Measurements from ENCODE around the gene DYNLT1.
A peak's percentile ranks its signal among the peaks of the same experiment; 100 is the strongest.

DYNLT1 gene

GRCh38 chr6:158629367-158630221 is 14.9 kb downstream of the DYNLT1 start:
- Histone ChIP-seq H3K4me1 (ENCODE audit: insufficient read depth, poor library complexity, severe bottlenecking) (peaks cover 9% of the 10 kb centered on the region), H3K27me3 (ENCODE audit: insufficient read depth, poor library complexity, severe bottlenecking) (no peaks in the 10 kb centered on the region), H3K36me3 (ENCODE audit: low read depth) (peaks cover 67% of the 10 kb centered on the region), H3K4me3 (ENCODE audit: severe bottlenecking) (no peak overlapping the region), H3K27ac (ENCODE audit: poor library complexity, severe bottlenecking) (no peak overlapping the region), H3K9me3 (ENCODE audit: severe bottlenecking) (no peaks in the 10 kb centered on the region)
- DNase-seq (ENCODE audit: low spot score) (peak; percentile 47), ATAC-seq (ENCODE audit: low read depth) (no peak)
- TF ChIP-seq CTCF (IDR thresholded peaks at IDR 0.05; ENCODE audit: poor library complexity, severe bottlenecking), result no peak

- peak; percentile 39 for DNase-seq (ENCODE audit: low spot score)
- TF ChIP-seq CTCF (IDR thresholded peaks at IDR 0.05; ENCODE audit: poor library complexity, severe bottlenecking), result no peak
- no peak for ATAC-seq (ENCODE audit: low read depth)
- H3K36me3 ChIP-seq (ENCODE audit: low read depth), result peaks cover 58% of the 10 kb centered on the region
- H3K4me1 ChIP-seq (ENCODE audit: insufficient read depth, poor library complexity, severe bottlenecking), result peaks cover 9% of the 10 kb centered on the region
- H3K27ac ChIP-seq (ENCODE audit: poor library complexity, severe bottlenecking), result no peak overlapping the region
- no peak overlapping the region for H3K4me3 ChIP-seq (ENCODE audit: severe bottlenecking)
- H3K9me3 ChIP-seq (ENCODE audit: severe bottlenecking), result no peaks in the 10 kb centered on the region
- H3K27me3 ChIP-seq (ENCODE audit: insufficient read depth, poor library complexity, severe bottlenecking), result no peaks in the 10 kb centered on the region
These were observed 16.0 kb downstream of the DYNLT1 start for GRCh38 chr6:158628542-158628941.

GRCh38 chr6:158627940-158628211 is 16.7 kb downstream of the DYNLT1 start:
- Histone ChIP-seq H3K27me3 (ENCODE audit: insufficient read depth, poor library complexity, severe bottlenecking) (no peaks in the 10 kb centered on the region), H3K27ac (ENCODE audit: poor library complexity, severe bottlenecking) (no peak overlapping the region), H3K4me1 (ENCODE audit: insufficient read depth, poor library complexity, severe bottlenecking) (peaks cover 9% of the 10 kb centered on the region), H3K9me3 (ENCODE audit: severe bottlenecking) (no peaks in the 10 kb centered on the region), H3K4me3 (ENCODE audit: severe bottlenecking) (no peak overlapping the region), H3K36me3 (ENCODE audit: low read depth) (peaks cover 58% of the 10 kb centered on the region)
- ATAC-seq (ENCODE audit: low read depth) (no peak), DNase-seq (ENCODE audit: low spot score) (no peak)
- no peak for TF ChIP-seq CTCF (IDR thresholded peaks at IDR 0.05; ENCODE audit: poor library complexity, severe bottlenecking)

- H3K4me3 ChIP-seq (ENCODE audit: severe bottlenecking), result no peak overlapping the region
- H3K27ac ChIP-seq (ENCODE audit: poor library complexity, severe bottlenecking), result no peak overlapping the region
- DNase-seq (ENCODE audit: low spot score), result peak; percentile 37
- no peak for TF ChIP-seq CTCF (IDR thresholded peaks at IDR 0.05; ENCODE audit: poor library complexity, severe bottlenecking)
- no peaks in the 10 kb centered on the region for H3K9me3 ChIP-seq (ENCODE audit: severe bottlenecking)
- no peak for ATAC-seq (ENCODE audit: low read depth)
- no peaks in the 10 kb centered on the region for H3K27me3 ChIP-seq (ENCODE audit: insufficient read depth, poor library complexity, severe bottlenecking)
- H3K4me1 ChIP-seq (ENCODE audit: insufficient read depth, poor library complexity, severe bottlenecking), result peaks cover 7% of the 10 kb centered on the region
- peaks cover 56% of the 10 kb centered on the region for H3K36me3 ChIP-seq (ENCODE audit: low read depth)
These were observed 17.2 kb downstream of the DYNLT1 start for GRCh38 chr6:158627168-158627939.

All from RWPE2 (cell line).